ENCODE results near the gene APOL6.

APOL6 gene

GRCh38 chr22:35624547-35624946 lies 23.7 kb upstream of the APOL6 start:
- Mint-ChIP-seq H3K9me3 (no peaks in the 10 kb centered on the region), H3K27ac (no peak overlapping the region), H3K4me3 (no peak overlapping the region), H3K4me1 (peaks cover 7% of the 10 kb centered on the region), H3K27me3 (peaks cover 25% of the 10 kb centered on the region), H3K36me3 (peaks cover under 1% of the 10 kb centered on the region)
- DNase-seq (ENCODE audit: low spot score in 2 of 2) (no peak), ATAC-seq (ENCODE audit: low read depth) (no peak)

GRCh38 chr22:35625763-35626432 lies 22.3 kb upstream of the APOL6 start:
- Mint-ChIP-seq H3K27me3 (peaks cover 30% of the 10 kb centered on the region), H3K27ac (no peak overlapping the region), H3K4me1 (peaks cover 12% of the 10 kb centered on the region), H3K9me3 (peaks cover 2% of the 10 kb centered on the region), H3K4me3 (no peak overlapping the region), H3K36me3 (peaks cover 3% of the 10 kb centered on the region)
- DNase-seq (ENCODE audit: low spot score in 2 of 2) (no peak), ATAC-seq (ENCODE audit: low read depth) (no peak)

- peaks cover 3% of the 10 kb centered on the region for H3K36me3 Mint-ChIP-seq
- no peak overlapping the region for H3K4me3 Mint-ChIP-seq
- ATAC-seq (ENCODE audit: low read depth) (no peak), DNase-seq (ENCODE audit: low spot score in 2 of 2) (no peak)
- peaks cover 30% of the 10 kb centered on the region for H3K27me3 Mint-ChIP-seq
- H3K4me1 Mint-ChIP-seq, result peaks cover 12% of the 10 kb centered on the region
- H3K27ac Mint-ChIP-seq, result peak overlapping the region; percentile 60
- H3K9me3 Mint-ChIP-seq, result peaks cover 2% of the 10 kb centered on the region
These were observed 20.8 kb upstream of the APOL6 start for GRCh38 chr22:35627267-35628041.

GRCh38 chr22:35628732-35629131 lies 19.5 kb upstream of the APOL6 start:
- Mint-ChIP-seq H3K4me3 (no peak overlapping the region), H3K9me3 (peaks cover 4% of the 10 kb centered on the region), H3K4me1 (peaks cover 13% of the 10 kb centered on the region), H3K36me3 (peaks cover 3% of the 10 kb centered on the region), H3K27me3 (peaks cover 33% of the 10 kb centered on the region), H3K27ac (no peak overlapping the region)
- ATAC-seq (ENCODE audit: low read depth) (no peak), DNase-seq (ENCODE audit: low spot score in 2 of 2) (no peak)

GRCh38 chr22:35629406-35630216 lies 18.6 kb upstream of the APOL6 start:
- Mint-ChIP-seq H3K27me3 (peaks cover 27% of the 10 kb centered on the region), H3K4me1 (peaks cover 13% of the 10 kb centered on the region), H3K27ac (no peak overlapping the region), H3K36me3 (peaks cover 3% of the 10 kb centered on the region), H3K9me3 (peaks cover 4% of the 10 kb centered on the region), H3K4me3 (no peak overlapping the region)
- DNase-seq (ENCODE audit: low spot score in 2 of 2) (no peak), ATAC-seq (ENCODE audit: low read depth) (no peak)

GRCh38 chr22:35630387-35630793 lies 17.9 kb upstream of the APOL6 start:
- Mint-ChIP-seq H3K4me3 (no peak overlapping the region), H3K9me3 (peaks cover 4% of the 10 kb centered on the region), H3K4me1 (peaks cover 13% of the 10 kb centered on the region), H3K27me3 (peaks cover 26% of the 10 kb centered on the region), H3K27ac (no peak overlapping the region), H3K36me3 (peaks cover 3% of the 10 kb centered on the region)
- ATAC-seq (ENCODE audit: low read depth), result no peak
- no peak for DNase-seq (ENCODE audit: low spot score in 2 of 2)

GRCh38 chr22:35630891-35631290 lies 17.4 kb upstream of the APOL6 start:
- Mint-ChIP-seq H3K4me1 (peaks cover 13% of the 10 kb centered on the region), H3K4me3 (no peak overlapping the region), H3K27ac (no peak overlapping the region), H3K9me3 (peaks cover 4% of the 10 kb centered on the region), H3K36me3 (peaks cover 3% of the 10 kb centered on the region), H3K27me3 (peaks cover 25% of the 10 kb centered on the region)
- no peak for DNase-seq (ENCODE audit: low spot score in 2 of 2)
- no peak for ATAC-seq (ENCODE audit: low read depth)

- Mint-ChIP-seq H3K4me1 (peaks cover 13% of the 10 kb centered on the region), H3K27ac (no peak overlapping the region), H3K9me3 (peaks cover 4% of the 10 kb centered on the region), H3K4me3 (no peak overlapping the region), H3K27me3 (peaks cover 20% of the 10 kb centered on the region), H3K36me3 (peaks cover 3% of the 10 kb centered on the region)
- ATAC-seq (ENCODE audit: low read depth) (peak; percentile 51), DNase-seq (ENCODE audit: low spot score in 2 of 2) (no peak)
These were observed 16.6 kb upstream of the APOL6 start for GRCh38 chr22:35631597-35631996.

GRCh38 chr22:35632935-35633334 lies 15.3 kb upstream of the APOL6 start:
- H3K27ac Mint-ChIP-seq, result no peak overlapping the region
- H3K4me1 Mint-ChIP-seq, result peaks cover 8% of the 10 kb centered on the region
- H3K36me3 Mint-ChIP-seq, result peaks cover 3% of the 10 kb centered on the region
- no peak overlapping the region for H3K4me3 Mint-ChIP-seq
- peaks cover 4% of the 10 kb centered on the region for H3K9me3 Mint-ChIP-seq
- ATAC-seq (ENCODE audit: low read depth) (no peak), DNase-seq (ENCODE audit: low spot score in 2 of 2) (no peak)
- H3K27me3 Mint-ChIP-seq, result peaks cover 19% of the 10 kb centered on the region

GRCh38 chr22:35633520-35633919 lies 14.7 kb upstream of the APOL6 start:
- Mint-ChIP-seq H3K9me3 (peaks cover 4% of the 10 kb centered on the region), H3K4me1 (peaks cover 8% of the 10 kb centered on the region), H3K27me3 (peaks cover 20% of the 10 kb centered on the region), H3K27ac (no peak overlapping the region), H3K36me3 (peaks cover 3% of the 10 kb centered on the region), H3K4me3 (no peak overlapping the region)
- no peak for ATAC-seq (ENCODE audit: low read depth)
- no peak for DNase-seq (ENCODE audit: low spot score in 2 of 2)

- Mint-ChIP-seq H3K4me3 (no peak overlapping the region), H3K4me1 (peaks cover 8% of the 10 kb centered on the region), H3K27ac (no peak overlapping the region), H3K9me3 (peaks cover 4% of the 10 kb centered on the region), H3K27me3 (peaks cover 19% of the 10 kb centered on the region), H3K36me3 (peaks cover 3% of the 10 kb centered on the region)
- no peak for ATAC-seq (ENCODE audit: low read depth)
- DNase-seq (ENCODE audit: low spot score in 2 of 2), result no peak
These were observed 14.2 kb upstream of the APOL6 start for GRCh38 chr22:35634015-35634414.

- H3K36me3 Mint-ChIP-seq, result no peaks in the 10 kb centered on the region
- no peak for DNase-seq (ENCODE audit: low spot score in 2 of 2)
- no peak overlapping the region for H3K27ac Mint-ChIP-seq
- H3K27me3 Mint-ChIP-seq, result peaks cover 12% of the 10 kb centered on the region
- no peak for ATAC-seq (ENCODE audit: low read depth)
- peaks cover 4% of the 10 kb centered on the region for H3K4me1 Mint-ChIP-seq
- peaks cover 2% of the 10 kb centered on the region for H3K9me3 Mint-ChIP-seq
- no peak overlapping the region for H3K4me3 Mint-ChIP-seq
These were observed 13.2 kb upstream of the APOL6 start for GRCh38 chr22:35634943-35635540.

- Mint-ChIP-seq H3K4me1 (peaks cover 4% of the 10 kb centered on the region), H3K9me3 (peaks cover 2% of the 10 kb centered on the region), H3K27me3 (peaks cover 12% of the 10 kb centered on the region), H3K4me3 (no peak overlapping the region), H3K27ac (no peak overlapping the region), H3K36me3 (no peaks in the 10 kb centered on the region)
- ATAC-seq (ENCODE audit: low read depth) (no peak), DNase-seq (ENCODE audit: low spot score in 2 of 2) (no peak)
These were observed 11.0 kb upstream of the APOL6 start for GRCh38 chr22:35637254-35637653.

GRCh38 chr22:35638001-35638400 lies 10.2 kb upstream of the APOL6 start:
- Mint-ChIP-seq H3K9me3 (peaks cover 2% of the 10 kb centered on the region), H3K4me3 (no peak overlapping the region), H3K36me3 (no peaks in the 10 kb centered on the region), H3K4me1 (peaks cover 4% of the 10 kb centered on the region), H3K27ac (no peak overlapping the region), H3K27me3 (peaks cover 12% of the 10 kb centered on the region)
- no peak for DNase-seq (ENCODE audit: low spot score in 2 of 2)
- no peak for ATAC-seq (ENCODE audit: low read depth)
